22Rv1 (cell line): ENCODE measurements around the gene GNB1L.

Experiments used
- ZFX ChIP-seq: fragments of 450-650 bp; IDR thresholded peaks from 2 replicates; pipeline ENCODE4 v1.6.1; 2017; ENCODE audit warnings: antibody characterized with exemption, borderline replicate concordance
- TF ChIP-seq, protein P1 (sequence below): fragments of 450-650 bp; IDR thresholded peaks from 2 replicates; pipeline ENCODE4 v1.5.1; 2017; ENCODE audit warnings: mild to moderate bottlenecking

DNA sequence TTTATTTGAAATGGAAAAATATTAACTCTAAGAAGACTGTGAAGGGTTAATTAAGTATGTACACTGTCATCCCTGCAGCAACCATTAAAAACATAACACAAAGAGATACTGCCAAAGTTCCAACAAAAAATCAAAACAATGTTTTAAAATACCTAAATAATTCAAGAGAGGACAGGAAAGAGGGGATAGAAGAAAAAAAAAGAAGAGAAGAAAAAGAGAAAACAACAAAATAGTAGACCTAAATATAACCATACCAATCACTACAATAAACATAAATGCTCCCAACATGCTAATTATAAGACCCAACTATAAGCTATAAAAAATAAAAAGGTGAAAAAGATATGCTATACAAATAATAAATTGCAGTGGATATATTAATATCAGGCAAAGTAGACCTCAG lies 20.1 kb downstream of the GNB1L start:
- TF ChIP-seq, protein P1, sequence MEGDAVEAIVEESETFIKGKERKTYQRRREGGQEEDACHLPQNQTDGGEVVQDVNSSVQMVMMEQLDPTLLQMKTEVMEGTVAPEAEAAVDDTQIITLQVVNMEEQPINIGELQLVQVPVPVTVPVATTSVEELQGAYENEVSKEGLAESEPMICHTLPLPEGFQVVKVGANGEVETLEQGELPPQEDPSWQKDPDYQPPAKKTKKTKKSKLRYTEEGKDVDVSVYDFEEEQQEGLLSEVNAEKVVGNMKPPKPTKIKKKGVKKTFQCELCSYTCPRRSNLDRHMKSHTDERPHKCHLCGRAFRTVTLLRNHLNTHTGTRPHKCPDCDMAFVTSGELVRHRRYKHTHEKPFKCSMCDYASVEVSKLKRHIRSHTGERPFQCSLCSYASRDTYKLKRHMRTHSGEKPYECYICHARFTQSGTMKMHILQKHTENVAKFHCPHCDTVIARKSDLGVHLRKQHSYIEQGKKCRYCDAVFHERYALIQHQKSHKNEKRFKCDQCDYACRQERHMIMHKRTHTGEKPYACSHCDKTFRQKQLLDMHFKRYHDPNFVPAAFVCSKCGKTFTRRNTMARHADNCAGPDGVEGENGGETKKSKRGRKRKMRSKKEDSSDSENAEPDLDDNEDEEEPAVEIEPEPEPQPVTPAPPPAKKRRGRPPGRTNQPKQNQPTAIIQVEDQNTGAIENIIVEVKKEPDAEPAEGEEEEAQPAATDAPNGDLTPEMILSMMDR = no peak
- no peak for TF ChIP-seq ZFX
